Measurements from ENCODE around the gene DCDC1.

DCDC1 gene

DNA sequence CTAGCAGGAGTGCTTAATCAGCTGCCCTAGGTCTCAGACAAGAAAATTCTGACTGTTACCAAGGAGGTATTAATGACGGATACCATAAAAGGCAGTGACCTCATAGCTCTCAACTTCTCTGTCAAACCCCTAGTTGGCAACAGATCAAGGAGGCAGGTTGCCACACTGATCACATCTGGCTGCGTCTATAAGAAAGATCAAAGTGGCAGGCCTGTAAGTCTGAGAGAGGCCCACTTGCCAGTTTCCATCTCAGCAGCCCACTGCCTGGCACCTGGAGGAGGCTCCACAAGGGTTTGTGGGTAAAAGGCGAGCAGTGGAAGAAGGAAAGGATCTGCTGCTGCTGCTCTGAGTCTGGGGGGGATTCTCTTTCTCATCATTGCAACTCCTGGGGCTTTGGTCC, 543.8 kb downstream of the DCDC1 start:
- DNase-seq = no peak

DNA sequence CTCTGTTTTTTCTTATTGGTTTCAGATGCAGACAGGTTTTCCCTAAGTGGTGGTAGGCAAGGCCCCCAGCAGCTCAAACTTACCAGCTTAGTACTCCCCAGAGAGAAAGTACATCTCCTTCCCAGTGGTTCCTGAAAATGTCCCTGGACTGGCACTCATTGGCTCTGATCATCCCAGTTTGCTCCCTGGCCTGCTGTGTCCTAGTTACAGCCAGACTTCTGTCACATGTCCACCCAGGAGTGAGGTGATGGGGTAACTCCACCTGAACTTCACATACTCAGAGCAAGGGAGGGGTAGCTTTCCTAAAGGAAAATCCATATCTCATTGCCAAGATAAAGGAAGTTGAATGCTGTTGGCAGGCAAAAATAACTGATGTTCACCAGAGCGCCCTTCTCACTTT, 546.4 kb downstream of the DCDC1 start:
- no peak for DNase-seq

DNA sequence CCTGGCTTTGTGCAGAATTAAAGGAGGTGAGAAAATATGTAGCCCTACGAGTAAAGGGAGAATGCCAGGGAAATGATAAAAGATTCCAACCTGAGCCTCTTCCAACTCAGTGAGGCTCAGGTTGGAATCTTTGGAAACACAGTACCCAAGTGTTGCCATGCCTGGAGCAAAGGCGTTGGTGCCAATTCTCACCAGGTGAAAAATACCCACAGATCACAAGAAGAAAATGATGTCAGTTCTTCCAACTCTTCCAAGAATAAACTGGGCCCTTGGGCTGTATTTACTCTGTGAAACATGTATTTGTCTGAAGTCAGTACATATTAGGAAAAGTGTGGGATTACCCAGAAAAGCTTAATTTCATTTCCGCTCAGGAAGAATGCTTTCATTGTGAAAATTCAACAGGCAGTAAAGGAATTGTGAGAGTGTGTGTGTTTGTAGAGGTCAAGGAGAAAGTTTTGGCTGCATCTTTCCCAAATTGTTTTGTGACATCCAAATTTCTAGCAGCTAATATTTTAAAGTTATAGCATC, 548.0 kb downstream of the DCDC1 start:
- DNase-seq = no peak

DNA sequence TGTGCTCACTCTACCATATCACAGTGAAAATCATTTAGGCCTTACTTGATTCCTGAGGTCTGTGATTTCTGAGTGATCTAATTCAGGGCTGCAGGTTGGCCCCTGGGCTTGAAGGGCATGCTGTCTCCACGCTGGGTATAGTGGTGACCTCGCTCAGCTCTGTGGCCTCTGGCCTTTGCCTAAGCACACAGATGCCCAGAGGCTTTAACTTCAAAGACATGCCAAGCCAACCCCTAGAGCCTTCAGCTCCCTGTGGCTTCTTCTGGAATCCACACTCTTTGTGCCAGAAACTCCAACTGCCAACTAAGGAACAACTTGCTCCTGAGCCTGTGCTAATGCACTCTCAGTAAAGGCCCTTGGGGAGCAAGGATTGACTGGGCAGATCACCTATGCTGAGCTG, 550.8 kb downstream of the DCDC1 start:
- no peak for DNase-seq

DNA sequence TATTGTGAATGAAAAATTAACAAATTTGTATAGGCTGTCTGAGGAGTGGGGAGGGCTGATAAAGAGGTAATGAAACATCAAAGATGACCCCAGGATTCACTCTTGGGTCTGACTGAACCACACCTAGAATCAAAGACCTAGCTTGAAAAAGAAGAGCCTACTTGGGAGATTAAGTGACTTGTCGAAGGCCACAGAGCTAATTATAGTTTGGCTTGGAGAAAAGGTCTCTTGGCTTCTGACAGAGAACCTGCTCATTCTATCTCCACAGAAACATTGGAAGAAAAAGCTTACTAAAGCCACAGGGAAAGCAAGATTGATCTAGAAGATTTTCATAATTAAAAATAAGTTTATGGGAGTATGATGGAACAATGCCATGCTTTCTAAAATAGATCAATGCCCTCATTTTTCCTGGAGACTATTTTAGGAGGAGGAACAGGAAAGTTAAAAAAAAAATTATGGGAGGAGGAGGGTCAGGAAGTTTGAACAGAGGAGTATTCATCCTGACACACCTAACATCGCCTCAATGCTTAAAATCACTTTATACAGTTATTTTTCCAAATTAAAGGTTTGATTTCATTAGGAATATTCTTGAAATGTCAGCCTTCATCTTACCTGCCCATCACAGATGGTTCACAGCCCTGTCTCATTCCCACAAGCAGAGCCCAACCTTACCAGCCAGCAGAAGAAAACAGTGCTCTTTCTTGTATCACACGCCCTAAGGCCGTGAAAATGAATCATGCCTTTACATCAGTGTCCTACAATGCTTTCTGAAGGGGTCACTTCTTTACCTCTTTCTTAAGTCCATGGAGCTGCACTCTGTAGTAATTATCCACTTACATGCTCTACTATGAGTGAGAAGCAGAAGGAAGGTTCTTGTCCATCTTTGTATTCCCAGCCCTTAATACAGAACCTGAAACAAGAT, 552.3 kb downstream of the DCDC1 start:
- DNase-seq = no peak

DNA sequence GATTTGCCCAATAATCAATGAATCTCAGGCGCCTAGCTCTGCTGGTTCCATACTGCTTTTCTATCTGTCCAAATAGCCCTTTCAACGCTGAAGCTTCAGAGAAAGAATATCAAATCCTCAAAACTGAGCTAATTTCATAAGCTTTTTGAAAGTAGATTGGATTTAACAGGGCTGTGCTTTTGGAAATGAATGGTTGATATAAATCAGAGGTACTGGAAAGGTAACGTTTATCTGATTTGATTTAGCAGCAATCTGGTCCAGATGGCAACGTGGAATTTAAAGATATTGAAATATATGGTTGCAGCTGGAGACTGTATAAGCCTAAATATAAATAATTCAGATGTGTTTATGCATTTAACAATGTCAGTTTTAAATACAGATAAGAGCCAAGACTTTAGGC, 553.9 kb downstream of the DCDC1 start:
- DNase-seq = no peak

DNA sequence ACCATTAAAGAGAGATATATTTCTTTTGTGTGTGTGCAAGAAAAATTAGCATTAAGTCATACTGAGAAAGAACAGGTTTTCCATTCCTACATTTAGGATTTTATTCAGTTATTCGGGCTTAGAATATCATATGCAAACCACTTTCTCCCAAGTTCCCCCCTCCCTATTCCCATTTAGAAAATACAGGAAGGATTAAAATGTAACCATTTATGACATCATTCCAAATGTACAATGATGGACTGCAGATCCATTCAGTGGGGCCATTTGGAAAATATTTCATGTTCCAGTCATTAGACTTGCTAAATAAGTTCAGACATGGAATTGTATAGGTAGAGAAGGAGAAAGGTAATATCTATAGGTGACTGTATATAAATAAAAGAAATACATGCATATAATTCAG, 554.8 kb downstream of the DCDC1 start:
- no peak for DNase-seq
